HG02852 (cell line): ENCODE data around the gene COBL.
"Not testable (repeated sequence)": the region's sequence is repeated elsewhere in the genome, so short reads cannot be mapped to it uniquely, and the experiment has no call there.

Experiments
- ATAC-seq: cut with Tn5 transposase; IDR thresholded peaks from one replicate; pipeline ENCODE4 v1.9.1; 2021; ENCODE audit warnings: mild to moderate bottlenecking, moderate library complexity; ENCODE audit not compliant: unreplicated experiment

Gene COBL

GRCh38 chr7:51210766-51211165 lies 105.8 kb downstream of the COBL start:
- ATAC-seq = no peak

GRCh38 chr7:51209426-51209825 lies 107.2 kb downstream of the COBL start:
- no peak for ATAC-seq

- not testable (repeated sequence) for ATAC-seq
These were observed 108.5 kb downstream of the COBL start for GRCh38 chr7:51208125-51208524.

GRCh38 chr7:51198654-51199053 lies 118.0 kb downstream of the COBL start:
- ATAC-seq = no peak

- ATAC-seq = no peak
These were observed 125.6 kb downstream of the COBL start for GRCh38 chr7:51190969-51191368.

- ATAC-seq = no peak
These were observed 126.8 kb downstream of the COBL start for GRCh38 chr7:51189777-51190176.

GRCh38 chr7:51188987-51189386 lies 127.6 kb downstream of the COBL start:
- no peak for ATAC-seq

- no peak for ATAC-seq
These were observed 128.7 kb downstream of the COBL start for GRCh38 chr7:51187941-51188340.

- no peak for ATAC-seq
These were observed 130.1 kb downstream of the COBL start for GRCh38 chr7:51186531-51186930.

- no peak for ATAC-seq
These were observed 133.9 kb downstream of the COBL start for GRCh38 chr7:51182636-51183166.

- no peak for ATAC-seq
These were observed 136.5 kb downstream of the COBL start for GRCh38 chr7:51180092-51180491.

GRCh38 chr7:51175992-51176388 lies 140.6 kb downstream of the COBL start:
- no peak for ATAC-seq

- ATAC-seq = no peak
These were observed 141.2 kb downstream of the COBL start for GRCh38 chr7:51175316-51175991.

- ATAC-seq = no peak
These were observed 151.3 kb downstream of the COBL start for GRCh38 chr7:51165337-51165736.

GRCh38 chr7:51162724-51163329 lies 153.8 kb downstream of the COBL start:
- peak; percentile 97 for ATAC-seq

- no peak for ATAC-seq
These were observed 154.7 kb downstream of the COBL start for GRCh38 chr7:51161937-51162336.

- no peak for ATAC-seq
These were observed 155.5 kb downstream of the COBL start for GRCh38 chr7:51160990-51161615.

GRCh38 chr7:51160411-51160810 lies 156.2 kb downstream of the COBL start:
- ATAC-seq = no peak

GRCh38 chr7:51158742-51159445 lies 157.7 kb downstream of the COBL start:
- ATAC-seq = no peak

GRCh38 chr7:51158211-51158610 lies 158.4 kb downstream of the COBL start:
- no peak for ATAC-seq

GRCh38 chr7:51154201-51154600 lies 162.4 kb downstream of the COBL start:
- ATAC-seq = no peak
